Activated T-helper 2 cell treated with anti-CD3 and anti-CD28 coated beads, Interferon-gamma antibody, Interleukin-2, Interleukin-4, amounts not matched to agents 10 μg/mL and 5 μg/mL and 100 μg/mL, durations not matched to agents 14 hours and 24 hours and 36 hours (primary cell): ENCODE measurements around the gene ABCG2. TPM values are rescaled to one million over a fixed set of nuclear protein-coding genes. Genes with fewer than 3 reads are reported as not detected.
A peak's percentile ranks its signal among the peaks of the same experiment; 100 is the strongest.

ENCODE experiments used
- DNase-seq: peaks from one replicate; pipeline ENCODE4 v3.0.0; 2021; ENCODE audit warnings: low spot score
- H3K27ac Mint-ChIP-seq: one replicate; pipeline ENCODE4 v1.8.0; 2021; ENCODE audit warnings: mixed read lengths
- H3K27me3 Mint-ChIP-seq: one replicate; pipeline ENCODE4 v1.8.0; 2021; ENCODE audit warnings: low read depth, mixed read lengths
- H3K36me3 Mint-ChIP-seq: one replicate; pipeline ENCODE4 v1.8.0; 2021; ENCODE audit warnings: low read depth, mixed read lengths
- H3K4me1 Mint-ChIP-seq: one replicate; pipeline ENCODE4 v1.8.0; 2021; ENCODE audit warnings: low read depth, mixed read lengths
- H3K4me3 Mint-ChIP-seq: one replicate; pipeline ENCODE4 v1.8.0; 2021; ENCODE audit warnings: low read depth, mild to moderate bottlenecking, moderate library complexity, mixed read lengths
- H3K9me3 Mint-ChIP-seq: one replicate; pipeline ENCODE4 v1.8.0; 2021; ENCODE audit warnings: mixed read lengths
- intact Hi-C: fragments of 100-400 bp; cut with micrococcal nuclease; formaldehyde crosslinking; loops from one replicate; pipeline ENCODE4 v1.15.1; 2023
- total RNA-seq: library from RNA; stranded (reverse); gene quantifications from 2 replicates; pipeline ENCODE4 v1.2.3, GENCODE V29; 2022

ABCG2 gene
- total RNA-seq, result 0.48 and 0.89 TPM in 2 replicates

GRCh38 chr4:88158489-88159228 lies at the start of gene ABCG2:
Gene ABCG2, minus strand, starts transcription at chr4:88158639. Its CDS starts 18,644 bp downstream, at chr4:88139995.
- Mint-ChIP-seq H3K9me3 (peaks cover 5% of the 10 kb centered on the region), H3K27me3 (peaks cover 13% of the 10 kb centered on the region), H3K27ac (peak within 1 kb of the TSS; percentile 66), H3K4me1 (peaks cover 14% of the 10 kb centered on the region), H3K36me3 (no peaks in the 10 kb centered on the region), H3K4me3 (peak within 1 kb of the TSS; percentile 77)
- intact Hi-C loops, result loop anchor here (2.0 to 5.0 kb wide), 2 partner anchors 124 to 126 kb away; no protein-coding TSS in a partner anchor
- peak; percentile 46 for DNase-seq

DNA sequence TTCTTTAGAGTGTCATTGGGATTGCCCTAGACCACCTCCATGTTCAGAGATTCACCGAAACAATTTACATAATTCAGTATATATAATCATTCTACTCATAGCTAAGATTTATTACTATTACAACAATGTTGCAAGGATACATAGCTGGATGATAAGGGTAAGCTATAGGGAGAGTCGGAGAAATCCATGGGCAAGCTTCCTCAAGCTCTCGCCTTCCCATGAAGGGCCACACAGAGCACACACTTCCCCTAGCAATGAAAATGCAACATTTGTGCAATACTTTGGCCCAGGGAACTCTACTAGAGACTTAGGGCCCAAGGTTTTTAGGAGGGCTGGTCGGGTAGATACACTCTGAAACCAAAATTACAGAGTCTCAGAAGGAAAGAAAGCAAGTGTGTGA lies 49.7 kb upstream of the ABCG2 start:
- intact Hi-C loops, result no loop called here
- no peak overlapping the region for H3K27ac Mint-ChIP-seq
- no peaks in the 10 kb centered on the region for H3K36me3 Mint-ChIP-seq
- H3K9me3 Mint-ChIP-seq, result no peaks in the 10 kb centered on the region
- peaks cover 10% of the 10 kb centered on the region for H3K27me3 Mint-ChIP-seq
- DNase-seq, result no peak
- no peaks in the 10 kb centered on the region for H3K4me1 Mint-ChIP-seq
- H3K4me3 Mint-ChIP-seq, result no peak overlapping the region

GRCh38 chr4:88207171-88207570 lies 48.7 kb upstream of the ABCG2 start:
- peaks cover 10% of the 10 kb centered on the region for H3K27me3 Mint-ChIP-seq

GRCh38 chr4:88204882-88205281 lies 46.4 kb upstream of the ABCG2 start:
- intact Hi-C loops, result no loop called here
- H3K4me1 Mint-ChIP-seq, result no peaks in the 10 kb centered on the region
- no peak for DNase-seq
- no peaks in the 10 kb centered on the region for H3K9me3 Mint-ChIP-seq
- H3K27ac Mint-ChIP-seq, result no peak overlapping the region
- no peak overlapping the region for H3K4me3 Mint-ChIP-seq
- H3K36me3 Mint-ChIP-seq, result no peaks in the 10 kb centered on the region
- H3K27me3 Mint-ChIP-seq, result peaks cover 8% of the 10 kb centered on the region

More at GRCh38 chr4:88207171-88207570, 48.7 kb upstream of the ABCG2 start:
- no peak for DNase-seq
- Mint-ChIP-seq H3K9me3 (no peaks in the 10 kb centered on the region), H3K4me1 (no peaks in the 10 kb centered on the region), H3K4me3 (no peak overlapping the region), H3K36me3 (no peaks in the 10 kb centered on the region), H3K27ac (no peak overlapping the region)
- intact Hi-C loops, result no loop called here

DNA sequence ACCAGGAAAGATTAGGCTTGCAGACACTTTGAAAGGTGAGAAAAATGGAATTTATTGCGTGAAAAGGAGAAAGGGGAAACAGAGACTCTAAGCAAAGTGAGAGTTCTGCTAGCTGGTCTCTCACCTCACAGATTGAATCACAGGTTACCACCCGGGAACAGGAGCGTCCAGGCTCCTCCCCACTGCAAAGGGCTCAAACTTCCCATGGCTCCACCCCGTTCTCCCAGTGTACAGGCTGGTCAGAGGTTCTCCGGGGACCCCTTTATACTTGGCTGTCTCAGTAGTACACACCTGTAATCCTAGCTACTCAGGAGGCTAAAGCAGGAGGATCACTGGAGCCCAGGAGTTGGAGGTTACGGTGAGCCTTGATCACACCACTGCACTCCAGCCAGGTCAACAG lies 44.0 kb upstream of the ABCG2 start:
- H3K36me3 Mint-ChIP-seq, result no peaks in the 10 kb centered on the region
- no peak for DNase-seq
- no peaks in the 10 kb centered on the region for H3K9me3 Mint-ChIP-seq
- no peaks in the 10 kb centered on the region for H3K4me1 Mint-ChIP-seq
- H3K27me3 Mint-ChIP-seq, result peaks cover 8% of the 10 kb centered on the region
- H3K4me3 Mint-ChIP-seq, result no peak overlapping the region
- H3K27ac Mint-ChIP-seq, result no peak overlapping the region
- intact Hi-C loops, result no loop called here

DNA sequence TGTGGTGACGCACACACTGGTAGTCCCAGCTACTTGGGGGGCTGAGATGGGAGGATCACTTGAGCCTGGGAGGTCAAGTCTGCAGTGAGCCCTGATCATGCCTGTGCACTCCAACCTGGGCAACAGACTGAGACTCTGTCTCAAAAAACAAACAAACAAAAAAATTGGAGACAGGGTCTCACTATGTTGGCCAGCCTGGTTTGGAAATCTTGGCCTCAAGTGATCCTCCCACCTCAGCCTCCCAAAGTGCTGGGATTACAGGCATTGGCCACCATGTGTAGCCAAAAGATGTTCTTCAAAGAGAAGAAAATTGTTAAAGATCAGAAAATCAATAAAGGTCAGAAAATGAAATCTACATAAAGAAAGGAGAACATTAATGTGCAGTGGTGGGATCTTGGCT lies 41.7 kb upstream of the ABCG2 start:
- intact Hi-C loops, result no loop called here
- H3K36me3 Mint-ChIP-seq, result no peaks in the 10 kb centered on the region
- no peaks in the 10 kb centered on the region for H3K9me3 Mint-ChIP-seq
- DNase-seq, result no peak
- peaks cover 2% of the 10 kb centered on the region for H3K4me1 Mint-ChIP-seq
- no peak overlapping the region for H3K27ac Mint-ChIP-seq
- H3K27me3 Mint-ChIP-seq, result peaks cover 5% of the 10 kb centered on the region
- H3K4me3 Mint-ChIP-seq, result no peak overlapping the region

DNA sequence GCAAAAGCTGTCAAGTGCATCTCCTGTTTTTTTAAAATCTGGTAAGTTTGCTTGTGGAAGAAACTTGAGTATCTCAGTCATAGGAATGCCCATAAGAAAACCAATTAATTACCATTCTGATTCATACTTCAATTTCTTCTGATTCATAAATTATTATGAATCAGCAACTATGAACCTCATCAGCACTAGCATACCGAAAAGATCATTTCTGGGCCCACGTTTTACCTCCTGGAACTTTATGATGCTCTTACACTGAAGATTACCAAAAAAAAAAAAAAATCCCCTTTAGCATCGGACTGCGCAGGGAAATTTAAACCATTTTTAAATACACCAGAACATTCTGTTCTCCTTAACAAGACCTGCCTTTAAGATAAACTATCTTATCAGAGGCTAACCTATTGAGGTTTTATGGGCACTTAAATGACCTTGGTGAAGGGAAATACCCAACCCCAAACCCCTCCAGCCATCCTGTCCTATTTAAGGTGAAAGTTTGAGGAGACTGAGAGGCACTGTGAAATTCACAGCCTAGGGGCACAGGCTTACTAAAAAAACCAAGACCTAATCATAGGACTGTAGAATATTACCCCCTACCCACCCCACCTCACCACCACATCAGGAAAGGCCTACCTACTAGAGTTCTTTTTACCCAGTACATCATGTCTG lies 38.2 kb upstream of the ABCG2 start:
- Mint-ChIP-seq H3K27ac (no peak overlapping the region), H3K27me3 (no peaks in the 10 kb centered on the region), H3K4me3 (no peak overlapping the region), H3K4me1 (peaks cover 2% of the 10 kb centered on the region), H3K36me3 (no peaks in the 10 kb centered on the region), H3K9me3 (no peaks in the 10 kb centered on the region)
- intact Hi-C loops, result no loop called here
- no peak for DNase-seq

GRCh38 chr4:88196013-88196365 lies 37.5 kb upstream of the ABCG2 start:
- Mint-ChIP-seq H3K36me3 (no peaks in the 10 kb centered on the region), H3K27me3 (no peaks in the 10 kb centered on the region), H3K9me3 (no peaks in the 10 kb centered on the region), H3K4me3 (no peak overlapping the region), H3K4me1 (peaks cover 2% of the 10 kb centered on the region), H3K27ac (no peak overlapping the region)
- no peak for DNase-seq
- intact Hi-C loops, result no loop called here

DNA sequence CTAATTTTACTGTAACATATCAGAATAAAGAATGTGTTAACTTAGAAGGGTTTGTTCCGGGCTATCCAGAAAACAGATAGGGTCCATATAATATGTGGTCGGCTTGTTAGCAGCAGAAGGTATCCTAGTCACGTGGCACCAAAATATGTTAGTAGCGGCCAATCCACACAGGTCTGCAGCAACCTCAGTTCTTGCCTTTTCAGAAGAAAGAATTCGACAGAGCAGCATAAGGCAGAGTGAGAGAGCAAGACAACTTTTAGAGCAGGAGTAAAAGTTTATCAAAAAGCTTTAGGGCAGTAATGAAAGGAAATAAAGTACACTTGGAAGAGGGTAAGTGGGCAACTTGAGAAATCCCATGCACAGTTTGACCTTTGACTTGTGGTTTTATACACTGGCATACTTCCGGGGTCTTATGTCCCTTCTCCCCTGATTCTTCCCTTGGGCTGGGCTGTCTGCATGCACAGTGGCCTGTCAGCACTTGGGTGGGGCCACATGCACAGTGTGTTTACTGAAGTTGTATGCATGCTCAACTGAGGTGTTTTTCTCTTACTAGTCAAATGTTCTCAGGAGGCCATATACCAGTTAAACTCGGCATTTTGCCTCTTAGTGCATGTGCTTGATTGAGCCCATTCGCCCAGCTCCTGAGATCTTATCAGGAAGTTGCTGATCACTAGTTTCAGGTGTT lies 37.0 kb upstream of the ABCG2 start:
- H3K36me3 Mint-ChIP-seq, result no peaks in the 10 kb centered on the region
- no peak overlapping the region for H3K27ac Mint-ChIP-seq
- H3K4me1 Mint-ChIP-seq, result peaks cover 2% of the 10 kb centered on the region
- DNase-seq, result no peak
- no peak overlapping the region for H3K4me3 Mint-ChIP-seq
- no peaks in the 10 kb centered on the region for H3K27me3 Mint-ChIP-seq
- intact Hi-C loops, result no loop called here
- H3K9me3 Mint-ChIP-seq, result no peaks in the 10 kb centered on the region

- Mint-ChIP-seq H3K4me3 (no peak overlapping the region), H3K9me3 (no peaks in the 10 kb centered on the region), H3K27ac (no peak overlapping the region), H3K4me1 (peaks cover 9% of the 10 kb centered on the region), H3K36me3 (no peaks in the 10 kb centered on the region), H3K27me3 (no peaks in the 10 kb centered on the region)
- intact Hi-C loops, result no loop called here
- DNase-seq, result no peak
These were observed 33.0 kb upstream of the ABCG2 start for GRCh38 chr4:88191404-88191803.

- Mint-ChIP-seq H3K27me3 (peaks cover 4% of the 10 kb centered on the region), H3K4me3 (no peak overlapping the region), H3K27ac (no peak overlapping the region), H3K4me1 (peaks cover 7% of the 10 kb centered on the region), H3K9me3 (no peaks in the 10 kb centered on the region), H3K36me3 (no peaks in the 10 kb centered on the region)
- intact Hi-C loops, result no loop called here
- no peak for DNase-seq
These were observed 31.6 kb upstream of the ABCG2 start for GRCh38 chr4:88189881-88190585.

- intact Hi-C loops, result no loop called here
- peaks cover 8% of the 10 kb centered on the region for H3K27me3 Mint-ChIP-seq
- peaks cover 7% of the 10 kb centered on the region for H3K4me1 Mint-ChIP-seq
- no peak overlapping the region for H3K4me3 Mint-ChIP-seq
- no peaks in the 10 kb centered on the region for H3K36me3 Mint-ChIP-seq
- DNase-seq, result no peak
- H3K9me3 Mint-ChIP-seq, result no peaks in the 10 kb centered on the region
- H3K27ac Mint-ChIP-seq, result no peak overlapping the region
These were observed 30.9 kb upstream of the ABCG2 start for GRCh38 chr4:88189418-88189738.
